ENCODE results near the gene DAAM1. TPM values are rescaled to one million over a fixed set of nuclear protein-coding genes. Genes with fewer than 3 reads are reported as not detected.
A peak's percentile ranks its signal among the peaks of the same experiment; 100 is the strongest.

The DAAM1 gene
- total RNA-seq, 6 experiments from 2014 or later: 7.5 to 12.2 (median 8.6) TPM

GRCh38 chr14:59281609-59282377, 93.3 kb downstream of the DAAM1 start:
- Mint-ChIP-seq H3K27me3 (ENCODE audit: insufficient read depth) (no peaks in the 10 kb centered on the region; the same call in 1 of the 2 replicates), H3K36me3 (ENCODE audit: low read depth) (peaks cover 22% of the 10 kb centered on the region)

GRCh38 chr14:59282378-59282765, 93.9 kb downstream of the DAAM1 start:
- DNase-seq: peak; percentile 60
- Mint-ChIP-seq H3K4me1 (ENCODE audit: low read depth) (peaks cover 59% of the 10 kb centered on the region), H3K36me3 (ENCODE audit: low read depth) (peaks cover 22% of the 10 kb centered on the region), H3K27ac (peak overlapping the region; percentile 46), H3K9me3 (peaks cover 9% of the 10 kb centered on the region), H3K27me3 (ENCODE audit: insufficient read depth) (no peaks in the 10 kb centered on the region; the same call in 1 of the 2 replicates), H3K4me3 (0 out of 2 replicates have a peak overlapping the region, but pooled peaks have one; percentile 24)
- TF ChIP-seq CTCF (IDR thresholded peaks at IDR 0.05): no peak

More at GRCh38 chr14:59281609-59282377, 93.3 kb downstream of the DAAM1 start:
- TF ChIP-seq CTCF (IDR thresholded peaks at IDR 0.05): no peak
- Mint-ChIP-seq H3K9me3 (peaks cover 9% of the 10 kb centered on the region), H3K4me3 (peak overlapping the region; percentile 24; the same call in 1 of the 2 replicates), H3K27ac (peak overlapping the region; percentile 46), H3K4me1 (ENCODE audit: low read depth) (peaks cover 63% of the 10 kb centered on the region)
- peak; percentile 36 for DNase-seq

GRCh38 chr14:59283361-59283760, 94.9 kb downstream of the DAAM1 start:
- TF ChIP-seq CTCF (IDR thresholded peaks at IDR 0.05): no peak
- Mint-ChIP-seq H3K27ac (no peak overlapping the region), H3K4me3 (no peak overlapping the region), H3K27me3 (ENCODE audit: insufficient read depth) (no peaks in the 10 kb centered on the region; the same call in 1 of the 2 replicates), H3K4me1 (ENCODE audit: low read depth) (peaks cover 49% of the 10 kb centered on the region), H3K9me3 (peaks cover 9% of the 10 kb centered on the region), H3K36me3 (ENCODE audit: low read depth) (peaks cover 22% of the 10 kb centered on the region)
- DNase-seq: no peak

- no peak for DNase-seq
- TF ChIP-seq CTCF (IDR thresholded peaks at IDR 0.05): no peak
- peaks cover 26% of the 10 kb centered on the region for H3K36me3 Mint-ChIP-seq (ENCODE audit: low read depth)
Measured at GRCh38 chr14:59284059-59284458, 95.6 kb downstream of the DAAM1 start.

GRCh38 chr14:59292028-59292427, 103.6 kb downstream of the DAAM1 start:
- peaks cover 15% of the 10 kb centered on the region; the same call in 1 of the 2 replicates for H3K36me3 Mint-ChIP-seq (ENCODE audit: low read depth)
- no peak for TF ChIP-seq CTCF (IDR thresholded peaks at IDR 0.05)
- no peak for DNase-seq
- no peaks in the 10 kb centered on the region for H3K9me3 Mint-ChIP-seq
- H3K4me1 Mint-ChIP-seq (ENCODE audit: low read depth): peaks cover 31% of the 10 kb centered on the region
- no peak overlapping the region for H3K27ac Mint-ChIP-seq
- H3K4me3 Mint-ChIP-seq: no peak overlapping the region
- H3K27me3 Mint-ChIP-seq (ENCODE audit: insufficient read depth): no peaks in the 10 kb centered on the region; the same call in 1 of the 2 replicates

More at GRCh38 chr14:59284059-59284458, 95.6 kb downstream of the DAAM1 start:
- peaks cover 9% of the 10 kb centered on the region for H3K9me3 Mint-ChIP-seq
- no peaks in the 10 kb centered on the region; the same call in 1 of the 2 replicates for H3K27me3 Mint-ChIP-seq (ENCODE audit: insufficient read depth)
- no peak overlapping the region for H3K4me3 Mint-ChIP-seq
- peaks cover 42% of the 10 kb centered on the region for H3K4me1 Mint-ChIP-seq (ENCODE audit: low read depth)
- no peak overlapping the region for H3K27ac Mint-ChIP-seq
